ENCODE measurements around the gene VCP. TPM values are rescaled to one million over a fixed set of nuclear protein-coding genes. Genes with fewer than 3 reads are reported as not detected.

Gene VCP
- total RNA-seq, 1 donor: 267 TPM

- no peak for DNase-seq (ENCODE audit: insufficient read length, low spot score, missing footprints)
- Histone ChIP-seq H3K4me3 (ENCODE audit: insufficient read depth, low read length) (no peak overlapping the region), H4K20me1 (ENCODE audit: insufficient read depth, low read length) (peaks cover 12% of the 10 kb centered on the region), H3K27ac (ENCODE audit: low read depth, low read length) (no peak overlapping the region), H2AFZ (ENCODE audit: low read length) (no peak overlapping the region), H3K9me3 (ENCODE audit: low read depth, low read length) (no peaks in the 10 kb centered on the region), H3K4me2 (ENCODE audit: insufficient read depth, low read length) (no peak overlapping the region), H3K4me1 (ENCODE audit: insufficient read depth, low read length) (peaks cover 6% of the 10 kb centered on the region), H3K79me2 (ENCODE audit: insufficient read depth, low read length) (no peaks in the 10 kb centered on the region), H3K27me3 (ENCODE audit: insufficient read depth, low read length) (no peaks in the 10 kb centered on the region), H3K36me3 (ENCODE audit: insufficient read depth, low read length) (peaks cover 19% of the 10 kb centered on the region)
- TF ChIP-seq, protein P1, sequence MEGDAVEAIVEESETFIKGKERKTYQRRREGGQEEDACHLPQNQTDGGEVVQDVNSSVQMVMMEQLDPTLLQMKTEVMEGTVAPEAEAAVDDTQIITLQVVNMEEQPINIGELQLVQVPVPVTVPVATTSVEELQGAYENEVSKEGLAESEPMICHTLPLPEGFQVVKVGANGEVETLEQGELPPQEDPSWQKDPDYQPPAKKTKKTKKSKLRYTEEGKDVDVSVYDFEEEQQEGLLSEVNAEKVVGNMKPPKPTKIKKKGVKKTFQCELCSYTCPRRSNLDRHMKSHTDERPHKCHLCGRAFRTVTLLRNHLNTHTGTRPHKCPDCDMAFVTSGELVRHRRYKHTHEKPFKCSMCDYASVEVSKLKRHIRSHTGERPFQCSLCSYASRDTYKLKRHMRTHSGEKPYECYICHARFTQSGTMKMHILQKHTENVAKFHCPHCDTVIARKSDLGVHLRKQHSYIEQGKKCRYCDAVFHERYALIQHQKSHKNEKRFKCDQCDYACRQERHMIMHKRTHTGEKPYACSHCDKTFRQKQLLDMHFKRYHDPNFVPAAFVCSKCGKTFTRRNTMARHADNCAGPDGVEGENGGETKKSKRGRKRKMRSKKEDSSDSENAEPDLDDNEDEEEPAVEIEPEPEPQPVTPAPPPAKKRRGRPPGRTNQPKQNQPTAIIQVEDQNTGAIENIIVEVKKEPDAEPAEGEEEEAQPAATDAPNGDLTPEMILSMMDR (IDR thresholded peaks at IDR 0.05; ENCODE audit: extremely low read depth, low read depth, low read length): no peak
Observed at GRCh38 chr9:35042891-35043545, 29.4 kb downstream of the VCP start.

GRCh38 chr9:35042081-35042604 is 30.3 kb downstream of the VCP start:
- peaks cover 9% of the 10 kb centered on the region for H4K20me1 ChIP-seq (ENCODE audit: insufficient read depth, low read length)
- no peaks in the 10 kb centered on the region for H3K27me3 ChIP-seq (ENCODE audit: insufficient read depth, low read length)
- H3K79me2 ChIP-seq (ENCODE audit: insufficient read depth, low read length): no peaks in the 10 kb centered on the region
- no peak overlapping the region for H3K27ac ChIP-seq (ENCODE audit: low read depth, low read length)
- H3K9me3 ChIP-seq (ENCODE audit: low read depth, low read length): no peaks in the 10 kb centered on the region
- DNase-seq (ENCODE audit: insufficient read length, low spot score, missing footprints): no peak
- no peak overlapping the region for H2AFZ ChIP-seq (ENCODE audit: low read length)
- H3K4me1 ChIP-seq (ENCODE audit: insufficient read depth, low read length): peaks cover 6% of the 10 kb centered on the region
- no peak overlapping the region for H3K4me2 ChIP-seq (ENCODE audit: insufficient read depth, low read length)
- peaks cover 14% of the 10 kb centered on the region for H3K36me3 ChIP-seq (ENCODE audit: insufficient read depth, low read length)
- no peak overlapping the region for H3K4me3 ChIP-seq (ENCODE audit: insufficient read depth, low read length)
- TF ChIP-seq, protein P1 (IDR thresholded peaks at IDR 0.05; ENCODE audit: extremely low read depth, low read depth, low read length): no peak

DNA sequence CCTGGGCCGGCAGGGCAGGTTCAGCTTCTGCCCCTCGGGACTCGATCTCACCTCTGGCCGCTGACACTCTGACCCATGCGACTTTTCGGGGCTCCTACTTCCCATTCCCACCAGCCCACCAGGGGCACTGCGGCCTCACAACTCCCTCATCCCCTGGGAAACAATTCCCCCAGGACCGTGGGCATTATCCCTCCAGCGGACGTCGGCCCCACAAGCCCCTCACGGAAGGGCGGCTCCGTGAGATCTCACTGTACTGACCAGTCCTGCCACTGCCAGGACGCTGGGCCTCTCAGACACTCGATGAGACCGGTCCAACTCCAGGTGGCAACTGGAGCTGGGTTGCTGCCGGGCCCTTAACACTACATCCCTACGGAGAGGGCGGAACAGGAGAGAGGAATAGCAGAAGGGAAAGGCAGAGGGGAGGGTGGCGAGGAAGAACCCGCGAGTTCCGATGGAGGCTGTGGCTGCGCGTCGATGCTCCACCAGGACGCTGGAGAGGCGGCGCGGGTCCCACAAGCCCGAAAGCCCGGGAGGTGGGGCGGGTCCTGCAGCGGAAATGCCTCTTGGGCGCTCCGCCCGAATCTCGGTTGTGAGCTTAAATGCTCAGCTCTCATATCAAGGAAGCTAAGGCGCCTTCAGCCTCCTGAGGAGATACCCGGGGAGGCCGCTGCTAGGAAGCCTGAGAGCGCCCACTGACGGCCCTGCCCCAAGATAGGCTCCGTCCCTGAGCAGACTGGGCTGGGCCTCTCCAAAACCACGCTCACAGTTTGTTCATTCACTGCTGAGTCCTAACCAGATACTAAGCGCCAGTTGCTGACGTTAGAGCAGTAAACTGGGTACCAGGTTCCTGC is 36.3 kb downstream of the VCP start:
- Histone ChIP-seq H2AFZ (ENCODE audit: low read length) (peak overlapping the region; percentile 75), H3K36me3 (ENCODE audit: insufficient read depth, low read length) (peaks cover 9% of the 10 kb centered on the region), H3K4me2 (ENCODE audit: insufficient read depth, low read length) (peak overlapping the region; percentile 73), H3K27ac (ENCODE audit: low read depth, low read length) (peak overlapping the region; percentile 32), H3K9me3 (ENCODE audit: low read depth, low read length) (no peaks in the 10 kb centered on the region), H4K20me1 (ENCODE audit: insufficient read depth, low read length) (no peaks in the 10 kb centered on the region), H3K79me2 (ENCODE audit: insufficient read depth, low read length) (no peaks in the 10 kb centered on the region), H3K4me3 (ENCODE audit: insufficient read depth, low read length) (peak overlapping the region; percentile 58), H3K4me1 (ENCODE audit: insufficient read depth, low read length) (peaks cover 4% of the 10 kb centered on the region), H3K27me3 (ENCODE audit: insufficient read depth, low read length) (no peaks in the 10 kb centered on the region)
- peak; percentile 82 for DNase-seq (ENCODE audit: insufficient read length, low spot score, missing footprints)
- TF ChIP-seq, protein P1 (IDR thresholded peaks at IDR 0.05; ENCODE audit: extremely low read depth, low read depth, low read length): no peak

DNA sequence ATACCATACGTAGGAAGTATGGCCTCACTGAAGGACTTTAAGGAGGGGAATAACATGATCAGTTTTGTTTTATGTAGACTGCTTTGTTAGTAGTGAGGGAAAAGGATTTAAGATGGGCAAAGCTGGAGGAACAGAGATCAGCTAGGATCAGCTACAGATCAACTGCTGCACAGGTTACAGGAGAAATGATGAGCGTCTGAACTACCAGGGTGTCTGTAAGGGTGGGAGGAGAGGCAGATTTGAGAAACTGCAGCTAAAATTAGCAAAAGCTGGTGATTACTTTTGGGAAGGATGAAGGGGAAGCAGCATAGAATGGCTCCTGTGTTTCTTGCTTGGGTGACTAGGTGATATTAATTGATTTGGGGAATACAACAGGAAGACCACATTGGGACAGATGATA is 39.3 kb downstream of the VCP start:
- peaks cover 5% of the 10 kb centered on the region for H3K36me3 ChIP-seq (ENCODE audit: insufficient read depth, low read length)
- no peaks in the 10 kb centered on the region for H3K9me3 ChIP-seq (ENCODE audit: low read depth, low read length)
- peaks cover 4% of the 10 kb centered on the region for H3K4me1 ChIP-seq (ENCODE audit: insufficient read depth, low read length)
- H3K4me2 ChIP-seq (ENCODE audit: insufficient read depth, low read length): no peak overlapping the region
- H3K27me3 ChIP-seq (ENCODE audit: insufficient read depth, low read length): no peaks in the 10 kb centered on the region
- H2AFZ ChIP-seq (ENCODE audit: low read length): no peak overlapping the region
- TF ChIP-seq, protein P1 (IDR thresholded peaks at IDR 0.05; ENCODE audit: extremely low read depth, low read depth, low read length): no peak
- H4K20me1 ChIP-seq (ENCODE audit: insufficient read depth, low read length): no peaks in the 10 kb centered on the region
- DNase-seq (ENCODE audit: insufficient read length, low spot score, missing footprints): no peak
- no peaks in the 10 kb centered on the region for H3K79me2 ChIP-seq (ENCODE audit: insufficient read depth, low read length)
- H3K27ac ChIP-seq (ENCODE audit: low read depth, low read length): no peak overlapping the region
- H3K4me3 ChIP-seq (ENCODE audit: insufficient read depth, low read length): no peak overlapping the region

Measured in osteoblast (primary cell).